ENCODE measurements around the gene CSRP1. TPM values are rescaled to one million over a fixed set of nuclear protein-coding genes. Genes with fewer than 3 reads are reported as not detected.

CSRP1 gene
- total RNA-seq, 1 donor = 480 TPM

- no peak overlapping the region for H2AFZ ChIP-seq (ENCODE audit: low read length)
- H3K27me3 ChIP-seq (ENCODE audit: insufficient read depth, low read length) = no peaks in the 10 kb centered on the region
- no peak for DNase-seq (ENCODE audit: insufficient read length, low spot score, missing footprints)
- peaks cover 82% of the 10 kb centered on the region for H3K79me2 ChIP-seq (ENCODE audit: insufficient read depth, low read length)
- H4K20me1 ChIP-seq (ENCODE audit: insufficient read depth, low read length) = peaks cover 25% of the 10 kb centered on the region
- peak overlapping the region; percentile 96 for H3K4me2 ChIP-seq (ENCODE audit: insufficient read depth, low read length)
- H3K4me3 ChIP-seq (ENCODE audit: insufficient read depth, low read length) = peak overlapping the region; percentile 81
- no peaks in the 10 kb centered on the region for H3K9me3 ChIP-seq (ENCODE audit: low read depth, low read length)
- no peak for TF ChIP-seq CTCF (IDR thresholded peaks at IDR 0.05; ENCODE audit: extremely low read depth, low read depth, low read length)
- peak overlapping the region; percentile 99 for H3K27ac ChIP-seq (ENCODE audit: low read depth, low read length)
- H3K4me1 ChIP-seq (ENCODE audit: insufficient read depth, low read length) = peaks cover 84% of the 10 kb centered on the region
- peaks cover 30% of the 10 kb centered on the region for H3K36me3 ChIP-seq (ENCODE audit: insufficient read depth, low read length)
Measured at GRCh38 chr1:201504179-201504631, 2.7 kb downstream of the CSRP1 start.

GRCh38 chr1:201503397-201504176, 3.3 kb downstream of the CSRP1 start:
- no peak for TF ChIP-seq CTCF (IDR thresholded peaks at IDR 0.05; ENCODE audit: extremely low read depth, low read depth, low read length)
- Histone ChIP-seq H3K9me3 (ENCODE audit: low read depth, low read length) (no peaks in the 10 kb centered on the region), H3K27me3 (ENCODE audit: insufficient read depth, low read length) (no peaks in the 10 kb centered on the region), H4K20me1 (ENCODE audit: insufficient read depth, low read length) (peaks cover 32% of the 10 kb centered on the region), H2AFZ (ENCODE audit: low read length) (no peak overlapping the region), H3K36me3 (ENCODE audit: insufficient read depth, low read length) (peaks cover 36% of the 10 kb centered on the region), H3K79me2 (ENCODE audit: insufficient read depth, low read length) (peaks cover 88% of the 10 kb centered on the region), H3K27ac (ENCODE audit: low read depth, low read length) (peak overlapping the region; percentile 99), H3K4me2 (ENCODE audit: insufficient read depth, low read length) (peak overlapping the region; percentile 96), H3K4me3 (ENCODE audit: insufficient read depth, low read length) (peak overlapping the region; percentile 81), H3K4me1 (ENCODE audit: insufficient read depth, low read length) (peaks cover 84% of the 10 kb centered on the region)
- peak; percentile 93 for DNase-seq (ENCODE audit: insufficient read length, low spot score, missing footprints)

- TF ChIP-seq CTCF (IDR thresholded peaks at IDR 0.05; ENCODE audit: extremely low read depth, low read depth, low read length) = no peak
- DNase-seq (ENCODE audit: insufficient read length, low spot score, missing footprints) = no peak
- Histone ChIP-seq H2AFZ (ENCODE audit: low read length) (no peak overlapping the region), H3K9me3 (ENCODE audit: low read depth, low read length) (no peaks in the 10 kb centered on the region), H3K4me2 (ENCODE audit: insufficient read depth, low read length) (peak overlapping the region; percentile 15), H3K4me1 (ENCODE audit: insufficient read depth, low read length) (peaks cover 80% of the 10 kb centered on the region), H3K27me3 (ENCODE audit: insufficient read depth, low read length) (no peaks in the 10 kb centered on the region), H3K4me3 (ENCODE audit: insufficient read depth, low read length) (no peak overlapping the region), H3K36me3 (ENCODE audit: insufficient read depth, low read length) (peaks cover 45% of the 10 kb centered on the region), H3K27ac (ENCODE audit: low read depth, low read length) (peak overlapping the region; percentile 99), H4K20me1 (ENCODE audit: insufficient read depth, low read length) (peaks cover 38% of the 10 kb centered on the region), H3K79me2 (ENCODE audit: insufficient read depth, low read length) (peaks cover 98% of the 10 kb centered on the region)
Measured at GRCh38 chr1:201502511-201502857, 4.4 kb downstream of the CSRP1 start.

- H3K9me3 ChIP-seq (ENCODE audit: low read depth, low read length) = no peaks in the 10 kb centered on the region
- H3K4me3 ChIP-seq (ENCODE audit: insufficient read depth, low read length) = no peak overlapping the region
- peaks cover 49% of the 10 kb centered on the region for H3K36me3 ChIP-seq (ENCODE audit: insufficient read depth, low read length)
- no peak for TF ChIP-seq CTCF (IDR thresholded peaks at IDR 0.05; ENCODE audit: extremely low read depth, low read depth, low read length)
- no peak overlapping the region for H2AFZ ChIP-seq (ENCODE audit: low read length)
- peaks cover 38% of the 10 kb centered on the region for H4K20me1 ChIP-seq (ENCODE audit: insufficient read depth, low read length)
- peaks cover 76% of the 10 kb centered on the region for H3K4me1 ChIP-seq (ENCODE audit: insufficient read depth, low read length)
- H3K79me2 ChIP-seq (ENCODE audit: insufficient read depth, low read length) = peaks cover 98% of the 10 kb centered on the region
- DNase-seq (ENCODE audit: insufficient read length, low spot score, missing footprints) = no peak
- H3K27ac ChIP-seq (ENCODE audit: low read depth, low read length) = peak overlapping the region; percentile 99
- H3K27me3 ChIP-seq (ENCODE audit: insufficient read depth, low read length) = no peaks in the 10 kb centered on the region
- H3K4me2 ChIP-seq (ENCODE audit: insufficient read depth, low read length) = peak overlapping the region; percentile 15
Measured at GRCh38 chr1:201501812-201502510, 5.0 kb downstream of the CSRP1 start.
